Loucy (cell line): ENCODE measurements around the gene SMAP2.

Experiments
- H2AFZ ChIP-seq: fragments of 200-600 bp; sonication (generic); 2 replicates; pipeline ENCODE4 v1.6.0; 2016; ENCODE audit warnings: antibody characterized with exemption, mild to moderate bottlenecking, low read length, moderate library complexity
- H3F3A ChIP-seq: fragments of 200-600 bp; 2 replicates; pipeline ENCODE4 v1.6.0; 2016; ENCODE audit warnings: antibody characterized with exemption, low read depth, mild to moderate bottlenecking
- H3K27me3 ChIP-seq: fragments of 200-600 bp; sonication (generic); 2 replicates; pipeline ENCODE4 v1.6.1; 2014; ENCODE audit warnings: low read length, mild to moderate bottlenecking; ENCODE audit not compliant: insufficient read depth, poor library complexity, severe bottlenecking
- H3K36me3 ChIP-seq: fragments of 200-600 bp; sonication (generic); 2 replicates; pipeline ENCODE4 v1.6.1; 2016; ENCODE audit warnings: low read length; ENCODE audit not compliant: insufficient read depth
- H3K4me1 ChIP-seq: fragments of 200-600 bp; sonication (generic); 2 replicates; pipeline ENCODE4 v1.5.1; 2014; ENCODE audit warnings: low read length, mild to moderate bottlenecking; ENCODE audit not compliant: insufficient read depth, poor library complexity, severe bottlenecking
- H3K4me2 ChIP-seq: fragments of 200-600 bp; sonication (generic); 2 replicates; pipeline ENCODE4 v1.6.0; 2014; ENCODE audit warnings: antibody characterized with exemption, low read length, low read depth, mild to moderate bottlenecking; ENCODE audit not compliant: poor library complexity, severe bottlenecking
- H3K4me3 ChIP-seq: fragments of 200-600 bp; sonication (generic); 2 replicates; pipeline ENCODE4 v1.5.1; 2014; ENCODE audit warnings: low read length, mild to moderate bottlenecking, mixed read lengths; ENCODE audit not compliant: poor library complexity, severe bottlenecking
- H3K79me2 ChIP-seq: fragments of 200-600 bp; sonication (generic); 2 replicates; pipeline ENCODE4 v1.6.1; 2014; ENCODE audit warnings: low read length; ENCODE audit not compliant: insufficient read depth
- H3K9ac ChIP-seq: fragments of 200-600 bp; sonication (generic); 2 replicates; pipeline ENCODE4 v1.6.0; 2014; ENCODE audit warnings: mild to moderate bottlenecking, low read depth, low read length, moderate library complexity; ENCODE audit not compliant: poor library complexity, severe bottlenecking
- H3K9me2 ChIP-seq: fragments of 200-600 bp; sonication (generic); replicated peaks from 2 replicates; pipeline ENCODE4 v1.6.1; 2016; ENCODE audit warnings: low read depth, low read length, mixed read lengths
- H3K9me3 ChIP-seq: fragments of 200-600 bp; sonication (generic); 2 replicates; pipeline ENCODE4 v1.6.1; 2014; ENCODE audit warnings: mild to moderate bottlenecking, antibody characterized with exemption, low read length, low read depth; ENCODE audit not compliant: insufficient read depth
- H4K20me1 ChIP-seq: fragments of 200-600 bp; sonication (generic); 2 replicates; pipeline ENCODE4 v1.6.0; 2014; ENCODE audit warnings: antibody characterized with exemption, low read length, mild to moderate bottlenecking; ENCODE audit not compliant: insufficient read depth, poor library complexity, severe bottlenecking
- CTCF ChIP-seq: fragments of 200-600 bp; sonication (generic); conservative IDR thresholded peaks from 2 replicates; pipeline ENCODE4 v1.5.1; 2014; ENCODE audit warnings: mild to moderate bottlenecking, antibody characterized with exemption, low read length
- EZH2phosphoT487 ChIP-seq: fragments of 200-600 bp; IDR thresholded peaks from 2 replicates; pipeline ENCODE4 v1.6.1; 2018; ENCODE audit warnings: antibody characterized with exemption, mild to moderate bottlenecking, moderate library complexity, borderline replicate concordance

Gene SMAP2

DNA sequence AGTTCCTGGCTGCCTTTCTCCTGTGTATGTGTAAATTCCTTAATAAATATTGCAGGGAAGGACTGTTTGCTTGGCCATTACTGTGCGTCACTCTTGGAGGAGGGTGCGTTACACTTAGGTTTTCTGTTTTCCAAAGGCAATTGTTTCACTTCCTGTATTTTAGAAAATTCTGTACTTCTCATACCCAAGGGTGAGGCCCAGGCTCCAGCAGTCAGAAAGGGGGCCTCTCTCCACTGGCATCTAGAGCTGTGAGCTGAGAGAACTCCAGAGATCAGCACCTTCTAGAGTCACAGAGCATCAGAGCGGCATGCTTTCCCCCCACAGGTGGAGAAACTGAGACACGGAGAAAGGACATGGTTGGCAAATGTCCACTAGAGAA is 49.7 kb downstream of the SMAP2 start:
- Histone ChIP-seq H3K36me3 (peaks cover 11% of the 10 kb centered on the region; the same call in 1 of the 2 replicates), H3K27me3 (no peaks in the 10 kb centered on the region)

GRCh38 chr1:40423951-40424618 is 50.6 kb downstream of the SMAP2 start:
- Histone ChIP-seq H3K4me2 (no peak overlapping the region), H3F3A (no peaks in the 10 kb centered on the region), H4K20me1 (no peaks in the 10 kb centered on the region), H3K4me3 (no peak overlapping the region), H3K9me2 (no peaks in the 10 kb centered on the region), H3K27me3 (no peaks in the 10 kb centered on the region), H3K36me3 (peaks cover 7% of the 10 kb centered on the region; the same call in 1 of the 2 replicates), H3K4me1 (no peaks in the 10 kb centered on the region), H3K9me3 (no peaks in the 10 kb centered on the region), H3K9ac (no peak overlapping the region), H3K79me2 (no peaks in the 10 kb centered on the region), H2AFZ (no peak overlapping the region)
- TF ChIP-seq CTCF (no peak), EZH2phosphoT487 (no peak)

More for the DNA sequence above, 49.7 kb downstream of the SMAP2 start:
- H3K9me2 ChIP-seq = no peaks in the 10 kb centered on the region
- no peak overlapping the region for H3K4me3 ChIP-seq
- no peak overlapping the region for H3K4me2 ChIP-seq
- no peaks in the 10 kb centered on the region for H3K79me2 ChIP-seq
- no peaks in the 10 kb centered on the region for H3K9me3 ChIP-seq
- H2AFZ ChIP-seq = no peak overlapping the region
- no peaks in the 10 kb centered on the region for H4K20me1 ChIP-seq
- H3K4me1 ChIP-seq = no peaks in the 10 kb centered on the region
- H3F3A ChIP-seq = no peaks in the 10 kb centered on the region
- TF ChIP-seq CTCF = no peak
- TF ChIP-seq EZH2phosphoT487 = no peak
- no peak overlapping the region for H3K9ac ChIP-seq

DNA sequence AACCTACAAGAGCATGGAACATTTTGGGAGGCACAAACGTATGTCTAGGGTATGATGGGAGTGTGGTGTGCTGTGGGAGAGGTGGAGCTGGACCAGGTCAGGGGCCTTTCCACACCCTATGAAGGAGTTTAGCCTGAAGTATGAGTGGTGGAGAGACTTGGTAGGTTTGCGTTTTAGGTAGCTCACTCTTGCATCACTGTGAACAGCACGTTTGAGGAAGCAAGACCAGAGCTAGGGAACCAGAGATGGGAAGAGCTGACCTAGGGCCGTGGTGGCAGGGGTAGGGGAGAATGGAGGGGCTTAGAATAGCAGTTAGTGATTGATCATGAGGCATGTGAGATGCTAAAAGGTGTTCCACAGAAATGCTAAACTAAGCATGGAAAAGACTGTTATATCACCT is 51.7 kb downstream of the SMAP2 start:
- H3K79me2 ChIP-seq = no peaks in the 10 kb centered on the region
- H2AFZ ChIP-seq = no peak overlapping the region
- TF ChIP-seq EZH2phosphoT487 (no peak), CTCF (no peak)
- no peaks in the 10 kb centered on the region for H3F3A ChIP-seq
- H3K4me1 ChIP-seq = no peaks in the 10 kb centered on the region
- no peaks in the 10 kb centered on the region for H3K9me3 ChIP-seq
- no peak overlapping the region for H3K4me3 ChIP-seq
- H4K20me1 ChIP-seq = no peaks in the 10 kb centered on the region
- no peaks in the 10 kb centered on the region for H3K9me2 ChIP-seq
- H3K9ac ChIP-seq = no peak overlapping the region
- no peak overlapping the region for H3K4me2 ChIP-seq
- H3K27me3 ChIP-seq = no peaks in the 10 kb centered on the region
- peaks cover 7% of the 10 kb centered on the region; the same call in 1 of the 2 replicates for H3K36me3 ChIP-seq
